GM21390 (cell line): ENCODE data around the gene PCDHGA8.
"Not testable (repeated sequence)": the region's sequence is repeated elsewhere in the genome, so short reads cannot be mapped to it uniquely, and the experiment has no call there.

Source experiments
- ATAC-seq: cut with Tn5 transposase; IDR thresholded peaks from one replicate; pipeline ENCODE4 v1.9.1; 2021; ENCODE audit not compliant: unreplicated experiment

PCDHGA8 gene

DNA sequence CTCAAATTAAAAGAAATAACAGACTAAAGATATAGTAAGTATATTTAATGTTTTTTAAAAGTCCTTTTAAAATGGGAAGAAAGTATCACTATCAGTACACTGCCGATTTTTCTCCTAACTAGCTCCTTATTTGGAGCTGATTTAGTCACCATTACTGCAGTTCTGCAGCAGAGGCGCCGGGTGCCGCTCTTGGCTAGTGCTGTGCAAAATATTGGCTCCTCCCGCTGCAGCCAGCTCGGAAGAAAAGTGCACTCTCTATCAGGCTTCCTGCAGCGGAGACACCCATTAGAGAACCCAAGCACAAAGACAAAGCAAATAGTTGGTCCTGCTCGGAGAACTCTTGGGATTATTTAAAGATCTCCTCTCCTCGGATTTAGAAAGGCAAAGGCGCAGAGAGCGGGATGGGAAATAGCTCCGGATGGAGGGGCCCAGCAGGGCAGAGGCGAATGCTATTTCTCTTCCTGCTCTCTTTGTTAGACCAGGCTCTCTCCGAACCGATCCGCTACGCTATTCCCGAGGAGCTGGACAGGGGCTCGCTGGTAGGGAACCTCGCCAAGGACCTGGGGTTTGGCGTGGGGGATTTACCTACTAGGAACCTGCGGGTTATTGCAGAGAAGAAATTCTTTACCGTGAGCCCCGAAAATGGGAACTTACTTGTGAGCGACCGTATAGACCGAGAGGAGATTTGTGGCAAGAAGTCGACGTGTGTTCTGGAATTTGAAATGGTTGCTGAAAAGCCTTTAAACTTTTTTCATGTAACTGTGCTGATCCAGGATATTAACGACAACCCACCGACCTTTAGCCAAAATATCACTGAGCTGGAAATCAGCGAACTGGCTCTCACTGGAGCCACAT lies 22.2 kb upstream of the PCDHGA8 start, which contains the start of gene PCDHGB3:
Gene PCDHGB3 (plus strand): TSS at position 249 of the 855 bp plus-strand sequence. CDS start 153 bp downstream, at position 402.
- ATAC-seq = peak; percentile 95

DNA sequence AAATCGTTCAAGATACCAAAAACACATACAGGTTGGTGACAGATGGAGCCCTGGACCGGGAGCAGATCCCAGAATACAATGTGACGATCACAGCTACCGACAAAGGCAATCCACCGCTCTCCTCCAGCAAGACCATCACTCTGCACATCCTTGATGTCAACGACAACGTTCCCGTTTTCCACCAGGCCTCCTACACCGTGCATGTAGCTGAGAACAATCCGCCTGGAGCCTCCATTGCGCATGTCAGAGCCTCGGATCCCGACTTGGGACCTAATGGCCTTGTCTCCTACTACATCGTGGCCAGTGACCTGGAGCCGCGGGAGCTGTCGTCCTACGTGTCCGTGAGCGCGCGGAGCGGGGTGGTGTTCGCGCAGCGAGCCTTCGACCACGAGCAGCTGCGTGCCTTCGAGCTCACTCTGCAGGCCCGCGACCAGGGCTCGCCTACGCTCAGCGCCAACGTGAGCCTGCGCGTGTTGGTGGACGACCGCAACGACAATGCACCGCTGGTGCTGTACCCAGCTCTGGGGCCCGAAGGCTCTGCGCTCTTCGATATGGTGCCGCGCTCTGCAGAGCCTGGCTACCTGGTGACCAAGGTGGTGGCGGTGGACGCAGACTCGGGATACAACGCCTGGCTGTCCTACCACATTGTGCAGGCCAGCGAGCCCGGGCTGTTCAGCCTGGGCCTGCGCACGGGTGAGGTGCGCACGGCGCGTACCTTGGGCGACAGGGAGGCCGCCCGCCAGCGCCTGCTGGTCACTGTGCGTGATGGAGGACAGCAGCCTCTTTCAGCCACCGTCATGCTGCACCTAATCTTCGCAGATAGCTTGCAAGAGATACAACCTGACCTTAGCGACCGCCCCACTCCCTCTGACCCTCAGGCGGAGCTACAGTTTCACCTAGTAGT lies 20.6 kb upstream of the PCDHGA8 start:
- ATAC-seq = no peak

DNA sequence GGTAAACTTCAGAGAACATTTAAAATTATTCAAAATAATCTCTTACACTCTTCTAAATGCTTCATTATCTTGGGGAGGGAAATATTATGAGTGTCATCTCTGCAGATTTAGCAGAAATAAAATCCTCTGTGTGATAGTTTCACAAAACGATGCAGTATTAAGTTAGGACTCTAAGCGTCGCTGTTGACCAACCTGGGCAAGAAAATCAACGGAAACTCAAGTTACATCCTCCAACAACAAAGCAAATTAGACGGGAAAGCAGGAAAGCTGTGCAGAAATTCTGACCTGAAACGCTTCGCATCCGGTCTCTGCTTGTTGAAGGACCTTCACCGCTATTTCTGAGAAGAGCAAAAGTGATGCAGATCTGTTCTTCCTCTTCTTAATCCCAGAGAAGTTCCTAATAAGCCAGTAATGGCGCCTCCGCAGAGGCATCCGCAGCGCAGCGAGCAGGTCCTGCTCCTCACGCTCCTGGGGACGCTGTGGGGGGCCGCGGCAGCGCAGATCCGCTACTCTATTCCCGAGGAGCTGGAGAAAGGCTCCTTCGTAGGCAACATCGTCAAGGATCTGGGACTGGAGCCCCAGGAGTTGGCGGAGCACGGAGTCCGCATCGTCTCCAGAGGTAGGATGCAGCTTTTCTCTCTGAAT lies 18.6 kb upstream of the PCDHGA8 start, which contains the start of gene PCDHGA6:
Gene PCDHGA6 (plus strand): TSS at position 219 of the 645 bp plus-strand sequence. CDS start 193 bp downstream, at position 412.
- no peak for ATAC-seq

DNA sequence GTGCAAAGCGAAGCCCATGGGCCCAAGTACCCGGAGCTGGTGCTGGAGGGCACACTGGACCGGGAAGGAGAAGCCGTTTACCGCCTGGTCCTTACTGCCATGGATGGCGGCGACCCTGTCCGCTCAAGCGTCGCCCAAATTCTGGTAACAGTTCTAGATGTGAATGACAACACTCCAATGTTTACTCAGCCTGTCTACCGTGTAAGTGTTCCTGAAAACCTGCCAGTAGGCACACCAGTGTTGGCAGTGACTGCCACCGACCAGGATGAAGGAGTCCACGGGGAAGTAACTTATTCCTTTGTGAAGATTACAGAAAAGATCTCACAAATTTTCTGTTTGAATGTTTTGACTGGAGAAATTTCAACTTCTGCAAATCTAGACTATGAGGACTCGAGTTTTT lies 17.8 kb upstream of the PCDHGA8 start:
- no peak for ATAC-seq

DNA sequence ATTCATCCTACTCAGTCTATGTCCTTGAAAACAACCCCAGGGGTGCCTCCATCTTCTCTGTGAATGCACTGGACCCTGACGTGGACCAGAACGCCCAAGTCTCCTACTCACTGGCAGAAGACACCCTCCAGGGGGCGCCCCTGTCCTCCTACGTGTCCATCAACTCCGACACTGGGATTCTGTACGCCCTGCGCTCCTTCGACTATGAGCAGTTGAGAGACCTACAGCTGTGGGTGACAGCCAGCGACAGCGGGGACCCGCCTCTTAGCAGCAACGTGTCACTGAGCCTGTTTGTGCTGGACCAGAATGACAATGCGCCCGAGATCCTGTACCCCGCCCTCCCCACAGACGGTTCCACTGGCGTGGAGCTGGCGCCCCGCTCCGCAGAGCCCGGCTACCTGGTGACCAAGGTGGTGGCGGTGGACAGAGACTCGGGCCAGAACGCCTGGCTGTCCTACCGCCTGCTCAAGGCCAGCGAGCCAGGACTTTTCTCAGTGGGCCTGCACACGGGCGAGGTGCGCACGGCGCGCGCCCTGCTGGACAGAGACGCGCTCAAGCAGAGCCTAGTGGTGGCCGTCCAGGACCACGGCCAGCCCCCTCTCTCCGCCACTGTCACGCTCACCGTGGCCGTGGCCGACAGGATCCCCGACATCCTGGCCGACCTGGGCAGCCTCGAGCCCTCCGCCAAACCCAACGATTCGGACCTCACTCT lies 16.8 kb upstream of the PCDHGA8 start:
- not testable (repeated sequence) for ATAC-seq

DNA sequence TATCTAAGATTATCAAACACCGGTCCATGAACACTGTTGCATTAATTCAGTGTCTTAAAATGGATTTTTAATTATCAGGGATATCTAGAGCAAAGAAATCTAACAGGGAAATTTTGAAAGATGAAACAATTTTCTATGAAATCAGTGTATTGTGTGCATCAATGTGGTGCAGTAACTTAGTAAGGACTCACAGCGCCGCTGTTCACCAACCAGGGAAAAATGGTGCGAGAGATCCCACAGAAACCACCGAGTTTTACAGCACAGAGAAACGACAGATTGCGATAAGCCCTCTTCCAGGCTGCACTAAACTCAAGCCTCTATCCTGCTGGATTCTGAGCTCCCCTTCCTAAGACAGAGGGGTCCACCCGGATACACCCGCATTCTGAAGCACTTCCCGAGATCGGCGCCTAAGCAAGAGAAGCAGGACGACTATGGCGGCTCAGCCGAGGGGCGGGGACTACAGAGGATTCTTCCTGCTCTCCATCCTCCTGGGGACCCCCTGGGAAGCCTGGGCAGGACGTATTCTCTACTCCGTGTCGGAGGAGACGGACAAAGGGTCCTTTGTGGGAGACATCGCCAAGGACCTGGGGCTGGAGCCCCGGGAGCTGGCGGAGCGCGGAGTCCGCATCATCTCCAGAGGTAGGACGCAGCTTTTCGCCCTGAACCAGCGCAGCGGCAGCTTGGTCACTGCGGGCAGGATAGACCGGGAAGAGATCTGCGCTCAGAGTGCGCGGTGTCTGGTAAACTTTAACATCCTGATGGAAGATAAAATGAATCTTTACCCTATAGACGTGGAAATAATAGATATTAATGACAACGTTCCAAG lies 9.8 kb upstream of the PCDHGA8 start, which contains the start of gene PCDHGA7:
Gene PCDHGA7 (plus strand): TSS at position 274 of the 826 bp plus-strand sequence. CDS start 158 bp downstream, at position 432.
- ATAC-seq = no peak

DNA sequence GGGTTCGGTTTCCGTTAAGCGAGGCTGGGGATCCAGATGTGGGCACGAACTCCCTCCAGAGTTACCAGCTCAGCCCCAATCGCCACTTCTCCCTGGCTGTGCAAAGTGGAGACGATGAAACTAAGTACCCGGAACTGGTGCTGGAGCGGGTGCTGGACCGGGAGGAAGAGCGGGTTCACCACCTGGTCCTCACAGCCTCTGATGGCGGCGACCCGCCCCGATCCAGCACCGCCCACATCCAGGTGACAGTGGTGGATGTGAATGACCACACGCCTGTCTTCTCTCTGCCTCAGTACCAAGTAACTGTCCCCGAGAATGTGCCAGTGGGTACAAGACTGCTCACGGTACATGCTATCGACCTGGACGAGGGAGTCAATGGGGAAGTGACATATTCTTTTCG lies 9.1 kb upstream of the PCDHGA8 start:
- ATAC-seq = no peak

DNA sequence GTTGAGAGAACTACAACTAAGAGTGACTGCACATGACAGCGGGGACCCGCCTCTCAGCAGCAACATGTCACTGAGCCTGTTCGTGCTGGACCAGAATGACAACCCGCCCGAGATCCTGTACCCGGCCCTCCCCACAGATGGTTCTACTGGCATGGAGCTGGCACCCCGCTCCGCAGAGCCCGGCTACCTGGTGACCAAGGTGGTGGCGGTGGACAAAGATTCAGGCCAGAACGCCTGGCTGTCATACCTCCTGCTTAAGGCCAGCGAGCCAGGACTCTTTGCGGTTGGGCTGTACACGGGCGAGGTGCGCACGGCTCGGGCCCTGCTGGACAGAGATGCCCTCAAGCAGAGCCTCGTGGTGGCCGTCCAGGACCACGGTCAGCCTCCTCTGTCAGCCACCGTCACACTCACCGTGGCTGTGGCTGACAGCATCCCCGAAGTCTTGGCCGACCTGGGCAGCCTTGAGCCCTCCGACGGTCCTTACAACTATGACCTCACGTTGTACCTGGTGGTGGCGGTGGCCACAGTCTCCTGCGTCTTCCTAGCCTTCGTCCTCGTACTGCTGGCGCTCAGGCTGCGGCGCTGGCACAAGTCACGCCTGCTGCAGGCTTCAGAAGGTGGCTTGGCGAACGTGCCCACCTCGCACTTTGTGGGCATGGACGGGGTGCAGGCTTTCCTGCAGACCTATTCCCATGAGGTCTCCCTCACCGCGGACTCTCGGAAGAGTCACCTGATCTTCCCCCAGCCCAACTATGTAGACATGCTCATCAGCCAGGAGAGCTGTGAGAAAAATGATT lies 7.8 kb upstream of the PCDHGA8 start:
- no peak for ATAC-seq

DNA sequence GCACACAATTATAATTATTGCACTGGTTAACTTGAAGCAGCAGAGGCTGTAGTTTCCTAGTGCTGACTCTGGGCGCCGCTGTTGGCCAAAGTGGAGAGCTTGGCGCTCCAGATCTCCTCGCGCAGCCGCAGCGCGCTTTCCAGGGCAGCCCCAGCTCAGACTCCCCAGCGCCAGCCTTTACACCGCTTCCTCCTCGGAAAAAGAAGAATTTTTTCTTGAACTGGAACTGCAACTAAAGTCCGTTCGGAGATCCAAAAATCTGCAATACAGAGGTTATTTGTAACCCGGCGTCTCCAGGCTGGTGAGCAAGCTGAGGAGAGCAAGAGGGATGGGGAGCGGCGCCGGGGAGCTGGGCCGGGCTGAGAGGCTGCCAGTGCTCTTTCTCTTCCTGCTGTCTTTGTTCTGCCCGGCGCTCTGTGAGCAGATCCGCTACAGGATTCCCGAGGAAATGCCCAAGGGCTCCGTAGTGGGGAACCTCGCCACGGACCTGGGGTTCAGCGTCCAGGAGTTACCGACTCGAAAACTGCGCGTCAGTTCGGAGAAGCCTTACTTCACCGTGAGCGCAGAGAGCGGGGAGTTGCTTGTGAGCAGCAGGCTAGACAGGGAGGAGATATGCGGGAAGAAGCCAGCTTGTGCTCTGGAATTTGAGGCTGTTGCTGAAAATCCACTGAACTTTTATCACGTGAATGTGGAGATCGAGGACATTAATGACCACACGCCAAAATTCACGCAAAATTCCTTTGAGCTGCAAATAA lies 4.7 kb upstream of the PCDHGA8 start, which contains the start of gene PCDHGB4:
Gene PCDHGB4 (plus strand): TSS at position 142 of the 755 bp plus-strand sequence. CDS start 187 bp downstream, at position 329.
- not testable (repeated sequence) for ATAC-seq

DNA sequence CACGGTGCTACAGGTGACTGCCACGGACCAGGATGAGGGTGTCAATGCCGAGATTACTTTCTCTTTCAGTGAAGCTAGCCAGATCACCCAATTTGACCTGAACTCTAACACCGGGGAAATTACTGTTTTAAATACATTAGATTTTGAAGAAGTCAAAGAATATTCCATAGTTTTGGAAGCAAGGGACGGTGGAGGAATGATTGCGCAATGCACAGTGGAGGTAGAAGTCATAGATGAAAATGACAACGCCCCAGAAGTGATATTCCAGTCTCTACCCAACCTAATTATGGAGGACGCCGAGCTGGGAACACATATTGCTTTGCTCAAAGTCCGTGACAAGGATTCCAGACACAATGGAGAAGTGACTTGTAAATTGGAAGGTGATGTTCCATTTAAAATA lies 3.8 kb upstream of the PCDHGA8 start:
- no peak for ATAC-seq

DNA sequence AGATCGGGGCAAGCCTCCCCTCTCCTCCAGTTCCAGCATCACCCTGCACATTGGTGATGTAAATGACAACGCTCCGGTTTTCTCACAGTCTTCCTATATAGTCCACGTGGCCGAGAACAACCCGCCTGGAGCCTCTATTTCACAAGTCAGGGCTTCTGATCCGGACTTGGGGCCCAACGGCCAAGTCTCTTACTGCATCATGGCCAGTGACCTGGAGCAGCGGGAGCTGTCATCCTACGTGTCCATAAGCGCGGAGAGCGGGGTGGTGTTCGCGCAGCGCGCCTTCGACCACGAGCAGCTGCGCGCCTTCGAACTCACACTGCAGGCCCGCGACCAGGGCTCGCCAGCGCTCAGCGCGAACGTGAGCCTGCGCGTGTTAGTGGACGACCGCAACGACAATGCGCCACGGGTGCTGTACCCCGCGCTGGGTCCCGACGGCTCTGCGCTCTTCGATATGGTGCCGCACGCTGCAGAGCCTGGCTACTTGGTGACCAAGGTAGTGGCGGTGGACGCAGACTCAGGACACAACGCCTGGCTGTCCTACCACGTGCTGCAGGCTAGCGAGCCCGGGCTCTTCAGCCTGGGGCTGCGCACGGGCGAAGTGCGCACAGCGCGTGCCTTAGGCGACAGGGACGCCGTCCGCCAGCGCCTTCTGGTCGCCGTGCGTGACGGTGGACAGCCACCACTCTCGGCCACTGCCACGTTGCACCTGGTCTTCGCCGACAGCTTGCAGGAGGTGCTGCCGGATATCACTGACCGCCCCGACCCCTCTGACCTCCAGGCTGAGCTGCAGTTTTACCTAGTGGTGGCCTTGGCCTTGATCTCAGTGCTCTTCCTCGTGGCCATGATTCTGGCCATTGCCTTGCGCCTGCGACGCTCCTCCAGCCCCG lies 3.0 kb upstream of the PCDHGA8 start:
- ATAC-seq = no peak

DNA sequence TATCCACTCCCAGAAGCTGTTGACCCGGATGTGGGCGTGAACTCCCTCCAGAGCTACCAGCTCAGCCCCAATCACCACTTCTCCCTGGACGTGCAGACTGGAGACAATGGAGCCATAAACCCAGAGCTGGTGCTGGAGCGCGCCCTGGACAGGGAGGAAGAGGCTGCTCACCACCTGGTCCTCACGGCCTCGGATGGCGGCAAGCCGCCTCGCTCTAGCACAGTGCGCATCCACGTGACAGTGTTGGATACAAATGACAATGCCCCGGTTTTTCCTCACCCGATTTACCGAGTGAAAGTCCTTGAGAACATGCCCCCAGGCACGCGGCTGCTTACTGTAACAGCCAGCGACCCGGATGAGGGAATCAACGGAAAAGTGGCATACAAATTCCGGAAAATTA lies 834 bp downstream of the PCDHGA8 start:
- ATAC-seq = no peak

DNA sequence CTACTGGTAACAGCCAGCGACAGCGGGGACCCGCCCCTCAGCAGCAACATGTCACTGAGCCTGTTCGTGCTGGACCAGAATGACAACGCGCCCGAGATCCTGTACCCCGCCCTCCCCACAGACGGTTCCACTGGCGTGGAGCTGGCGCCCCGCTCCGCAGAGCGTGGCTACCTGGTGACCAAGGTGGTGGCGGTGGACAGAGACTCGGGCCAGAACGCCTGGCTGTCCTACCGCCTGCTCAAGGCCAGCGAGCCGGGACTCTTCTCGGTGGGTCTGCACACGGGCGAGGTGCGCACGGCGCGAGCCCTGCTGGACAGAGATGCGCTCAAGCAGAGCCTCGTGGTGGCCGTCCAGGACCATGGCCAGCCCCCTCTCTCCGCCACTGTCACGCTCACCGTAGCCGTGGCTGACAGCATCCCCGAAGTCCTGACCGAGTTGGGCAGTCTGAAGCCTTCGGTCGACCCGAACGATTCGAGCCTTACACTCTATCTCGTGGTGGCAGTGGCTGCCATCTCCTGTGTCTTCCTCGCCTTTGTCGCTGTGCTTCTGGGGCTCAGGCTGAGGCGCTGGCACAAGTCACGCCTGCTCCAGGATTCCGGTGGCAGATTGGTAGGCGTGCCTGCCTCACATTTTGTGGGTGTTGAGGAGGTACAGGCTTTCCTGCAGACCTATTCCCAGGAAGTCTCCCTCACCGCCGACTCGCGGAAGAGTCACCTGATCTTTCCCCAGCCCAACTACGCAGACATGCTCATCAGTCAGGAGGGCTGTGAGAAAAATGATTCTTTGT lies 2.2 kb downstream of the PCDHGA8 start:
- ATAC-seq = not testable (repeated sequence)

DNA sequence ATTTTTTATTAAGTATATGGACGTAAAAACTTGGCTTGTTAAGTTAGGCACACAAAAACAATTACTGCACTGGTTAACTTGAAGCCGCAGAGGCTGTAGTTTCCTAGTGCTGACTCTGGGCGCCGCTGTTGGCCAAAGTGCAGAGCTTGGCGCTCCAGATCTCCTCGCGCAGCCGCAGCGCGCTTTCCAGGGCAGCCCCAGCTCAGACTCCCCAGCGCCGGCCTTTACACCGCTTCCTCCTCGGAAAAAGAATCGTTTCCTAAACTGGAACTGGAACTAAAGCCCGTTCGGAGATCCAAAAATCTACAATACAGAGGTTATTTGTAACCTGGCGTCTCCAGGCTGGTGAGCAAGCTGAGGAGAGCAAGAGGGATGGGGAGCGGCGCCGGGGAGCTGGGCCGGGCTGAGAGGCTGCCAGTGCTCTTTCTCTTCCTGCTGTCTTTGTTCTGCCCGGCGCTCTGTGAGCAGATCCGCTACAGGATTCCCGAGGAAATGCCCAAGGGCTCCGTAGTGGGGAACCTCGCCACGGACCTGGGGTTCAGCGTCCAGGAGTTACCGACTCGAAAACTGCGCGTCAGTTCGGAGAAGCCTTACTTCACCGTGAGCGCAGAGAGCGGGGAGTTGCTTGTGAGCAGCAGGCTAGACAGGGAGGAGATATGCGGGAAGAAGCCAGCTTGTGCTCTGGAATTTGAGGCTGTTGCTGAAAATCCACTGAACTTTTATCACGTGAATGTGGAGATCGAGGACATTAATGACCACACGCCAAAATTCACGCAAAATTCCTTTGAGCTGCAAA lies 5.5 kb downstream of the PCDHGA8 start, which contains the start of gene PCDHGB5:
Gene PCDHGB5 (plus strand): TSS at position 192 of the 796 bp plus-strand sequence. CDS start 181 bp downstream, at position 373.
- ATAC-seq = not testable (repeated sequence)

DNA sequence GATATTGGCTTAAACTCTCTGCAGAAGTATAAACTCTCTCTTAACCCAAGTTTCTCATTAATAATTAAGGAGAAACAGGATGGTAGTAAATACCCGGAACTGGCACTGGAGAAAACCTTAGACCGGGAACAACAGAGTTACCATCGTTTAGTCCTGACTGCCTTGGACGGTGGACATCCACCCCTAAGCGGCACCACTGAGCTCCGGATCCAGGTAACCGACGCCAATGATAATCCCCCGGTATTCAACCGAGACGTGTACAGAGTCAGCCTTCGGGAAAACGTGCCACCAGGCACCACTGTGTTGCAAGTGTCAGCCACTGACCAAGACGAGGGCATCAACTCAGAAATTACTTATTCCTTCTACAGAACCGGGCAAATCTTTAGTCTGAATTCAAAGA lies 6.2 kb downstream of the PCDHGA8 start:
- no peak for ATAC-seq
